GM23338 (cell line): ENCODE data around the gene TIMM17A. TPM values are rescaled to one million over a fixed set of nuclear protein-coding genes. Genes with fewer than 3 reads are reported as not detected.

Experiments used
- ATAC-seq: fragments of 200-7000 bp; cut with Tn5 transposase; 3 replicates; pipeline ENCODE4 v1.9.1; 2020
- DNase-seq: peaks from one replicate; pipeline ENCODE4 v3.0.0-alpha.2; 2015; ENCODE audit warnings: low spot score
- H2AFZ ChIP-seq: fragments of 200-600 bp; sonication (generic); 2 replicates; pipeline ENCODE4 v1.8.0; 2016; ENCODE audit warnings: antibody characterized with exemption, mild to moderate bottlenecking, moderate library complexity
- H3F3A ChIP-seq: fragments of 200-600 bp; sonication (generic); replicated peaks from 2 replicates; pipeline ENCODE4 v1.8.0; 2017; ENCODE audit warnings: antibody characterized with exemption, mixed run types, low read depth
- H3K27ac ChIP-seq: fragments of 200-600 bp; sonication (generic); 2 replicates; pipeline ENCODE4 v1.6.1; 2016; ENCODE audit warnings: low read depth
- H3K27me3 ChIP-seq: fragments of 200-600 bp; sonication (generic); 2 replicates; pipeline ENCODE4 v1.8.0; 2016; ENCODE audit warnings: mild to moderate bottlenecking, mixed run types, moderate library complexity; ENCODE audit not compliant: insufficient read depth
- H3K36me3 ChIP-seq: fragments of 200-600 bp; sonication (generic); 2 replicates; pipeline ENCODE4 v1.8.0; 2016; ENCODE audit warnings: mild to moderate bottlenecking; ENCODE audit not compliant: insufficient read depth
- H3K4me1 ChIP-seq: fragments of 200-600 bp; sonication (generic); 2 replicates; pipeline ENCODE4 v1.8.0; 2016; ENCODE audit warnings: mild to moderate bottlenecking, moderate library complexity; ENCODE audit not compliant: insufficient read depth
- H3K4me2 ChIP-seq: fragments of 200-600 bp; sonication (generic); 2 replicates; pipeline ENCODE4 v1.7.1; 2017; ENCODE audit warnings: mixed run types
- H3K4me3 ChIP-seq: fragments of 200-600 bp; sonication (generic); 2 replicates; pipeline ENCODE4 v1.6.1; 2016; ENCODE audit warnings: mixed run types
- H3K79me2 ChIP-seq: fragments of 200-600 bp; sonication (generic); replicated peaks from 2 replicates; pipeline ENCODE4 v1.8.0; 2017; ENCODE audit warnings: mild to moderate bottlenecking; ENCODE audit not compliant: insufficient read depth
- H3K9me2 ChIP-seq: fragments of 200-600 bp; sonication (generic); 2 replicates; pipeline ENCODE4 v1.8.0; 2017; ENCODE audit not compliant: insufficient read depth
- H4K20me1 ChIP-seq: fragments of 200-600 bp; sonication (generic); replicated peaks from 2 replicates; pipeline ENCODE4 v1.8.0; 2017; ENCODE audit warnings: mild to moderate bottlenecking; ENCODE audit not compliant: insufficient read depth
- H3K27ac Mint-ChIP-seq: 2 replicates; pipeline ENCODE4 v1.8.0; 2020; ENCODE audit warnings: inconsistent platforms, mild to moderate bottlenecking, moderate library complexity, mixed read lengths
- H3K27me3 Mint-ChIP-seq: 3 replicates; pipeline ENCODE4 v1.8.0; 2022; ENCODE audit warnings: low read depth, mild to moderate bottlenecking, moderate library complexity, mixed read lengths, inconsistent platforms; ENCODE audit not compliant: insufficient read depth, poor library complexity
- H3K36me3 Mint-ChIP-seq: 3 replicates; pipeline ENCODE4 v1.8.0; 2021; ENCODE audit warnings: low read depth, mild to moderate bottlenecking, inconsistent platforms, moderate library complexity, mixed read lengths
- H3K4me1 Mint-ChIP-seq: 3 replicates; pipeline ENCODE4 v1.8.0; 2020; ENCODE audit warnings: mild to moderate bottlenecking, inconsistent platforms, mixed read lengths
- H3K4me3 Mint-ChIP-seq: 3 replicates; pipeline ENCODE4 v1.8.0; 2021; ENCODE audit warnings: moderate library complexity, mild to moderate bottlenecking, inconsistent platforms, mixed read lengths
- H3K9me3 Mint-ChIP-seq: 3 replicates; pipeline ENCODE4 v1.8.0; 2020; ENCODE audit warnings: moderate library complexity, mild to moderate bottlenecking, inconsistent platforms, mixed read lengths
- CTCF ChIP-seq, 2 experiments: fragments of 200-600 bp in 1 of 2; sonication (generic) in 1 of 2; conservative IDR thresholded peaks; 2 replicates each; pipeline versions ENCODE4 v1.5.1 to v1.6.1; 2016 to 2017; ENCODE audit warnings: antibody characterized with exemption in 2 of 2, low read depth in 2 of 2, mild to moderate bottlenecking in 2 of 2, moderate library complexity in 1 of 2
- EZH2 ChIP-seq: fragments of 200-600 bp; sonication (generic); IDR thresholded peaks from one replicate; pipeline ENCODE4 v1.8.0; 2017; ENCODE audit warnings: antibody characterized with exemption, mild to moderate bottlenecking, low read depth; ENCODE audit not compliant: unreplicated experiment
- EZH2phosphoT487 ChIP-seq: fragments of 200-600 bp; sonication (generic); IDR thresholded peaks from one replicate; pipeline ENCODE4 v1.8.1; 2018; ENCODE audit warnings: antibody characterized with exemption; ENCODE audit not compliant: unreplicated experiment
- JUNB ChIP-seq: IDR thresholded peaks from one replicate; pipeline ENCODE4 v1.6.1; 2016; ENCODE audit warnings: antibody characterized with exemption; ENCODE audit not compliant: unreplicated experiment
- NANOG ChIP-seq: IDR thresholded peaks from 2 replicates; pipeline ENCODE4 v1.6.1; 2016; ENCODE audit warnings: antibody characterized with exemption, borderline replicate concordance
- POLR2AphosphoS5 ChIP-seq: IDR thresholded peaks from 2 replicates; pipeline ENCODE4 v1.6.1; 2016; ENCODE audit warnings: antibody characterized with exemption, low read depth
- REST ChIP-seq: IDR thresholded peaks from one replicate; pipeline ENCODE4 v1.6.1; 2018; ENCODE audit warnings: antibody characterized with exemption; ENCODE audit not compliant: unreplicated experiment
- ZNF114 ChIP-seq: fragments of 250-450 bp; sonication (Bioruptor Pico); IDR thresholded peaks from 2 replicates; pipeline ENCODE4 v1.5.0; 2020; ENCODE audit warnings: mild to moderate bottlenecking, moderate library complexity
- ZNF331 ChIP-seq: fragments of 250-450 bp; sonication (Bioruptor Pico); IDR thresholded peaks from 2 replicates; pipeline ENCODE4 v1.5.0; 2020; ENCODE audit warnings: low read depth, mild to moderate bottlenecking, moderate library complexity
- ZNF462 ChIP-seq: fragments of 250-450 bp; sonication (Bioruptor Pico); IDR thresholded peaks from 2 replicates; pipeline ENCODE4 v1.5.0; 2020; ENCODE audit warnings: mild to moderate bottlenecking, moderate library complexity
- polyA plus RNA-seq: library from polyadenylated mRNA; unstranded; fragments of >200 nt; fragmentation: Nextera tagmentation; extraction: Ambion mirVana; gene quantifications from 2 replicates; pipeline ENCODE4 v1.2.1, GENCODE V29; 2016
- total RNA-seq: library from RNA; depleted of rRNA; stranded (reverse); fragments of >200 nt; shearing (Covaris generic); gene quantifications from 2 replicates; pipeline ENCODE4 v1.2.3, GENCODE V29; 2014

TIMM17A gene
- total and polyA plus RNA-seq, 2 experiments from 2014 or later: 38.5 to 60.0 TPM

- Histone ChIP-seq H3K36me3 (no peaks in the 10 kb centered on the region), H3K4me3 (no peak overlapping the region), H3K4me2 (no peak overlapping the region), H3K9me2 (no peaks in the 10 kb centered on the region), H3K27me3 (no peaks in the 10 kb centered on the region), H2AFZ (no peak overlapping the region), H3K4me1 (no peaks in the 10 kb centered on the region), H3F3A (no peaks in the 10 kb centered on the region), H3K27ac (no peak overlapping the region), H3K79me2 (no peaks in the 10 kb centered on the region), H4K20me1 (no peaks in the 10 kb centered on the region)
- no peak overlapping the region for H3K4me3 Mint-ChIP-seq
- TF ChIP-seq POLR2AphosphoS5: no peak
- TF ChIP-seq CTCF (conservative IDR thresholded peaks at IDR 0.05; ENCODE audit: low read depth in 2 of 2): no peak
- TF ChIP-seq ZNF462: no peak
- TF ChIP-seq ZNF114 (CRISPR knock-in tag): no peak
- no peak for TF ChIP-seq EZH2
- no peak for TF ChIP-seq NANOG
- TF ChIP-seq JUNB: no peak
- TF ChIP-seq ZNF331 (CRISPR knock-in tag): no peak
- TF ChIP-seq EZH2phosphoT487: no peak
- TF ChIP-seq REST: no peak
- no peaks in the 10 kb centered on the region for H3K27me3 Mint-ChIP-seq
- no peaks in the 10 kb centered on the region; the same call in 1 of the 3 replicates for H3K4me1 Mint-ChIP-seq
- DNase-seq (no peak), ATAC-seq (no peak)
- H3K9me3 Mint-ChIP-seq: no peaks in the 10 kb centered on the region
- H3K36me3 Mint-ChIP-seq: no peaks in the 10 kb centered on the region
- peak overlapping the region; percentile 20; the same call in 1 of the 2 replicates for H3K27ac Mint-ChIP-seq
These were observed 33.2 kb upstream of the TIMM17A start for GRCh38 chr1:201921952-201922558.
